K562 (cell line): ENCODE data around the gene AGRN. TPM values are rescaled to one million over a fixed set of nuclear protein-coding genes. Genes with fewer than 3 reads are reported as not detected.
A peak's percentile ranks its signal among the peaks of the same experiment; 100 is the strongest.

ENCODE experiments used
- SRSF3 ChIP-seq: fragments of 200-400 bp; formaldehyde crosslinking; IDR thresholded peaks from 2 replicates; pipeline ENCODE4 v1.6.1; 2016; ENCODE audit warnings: mild to moderate bottlenecking, low read length, moderate library complexity; ENCODE audit not compliant: insufficient read depth
- ZNF41 ChIP-seq: fragments of 250-450 bp; sonication (Bioruptor Pico); conservative IDR thresholded peaks from 2 replicates; pipeline ENCODE4 v1.4.0; 2020; ENCODE audit warnings: mild to moderate bottlenecking
- polyA plus RNA-seq, 8 experiments: library from polyadenylated mRNA; depleted of rRNA in 4 of 8; stranded (reverse) in 5 of 8; unstranded in 3 of 8; fragments of >200 nt; fragmentation: Nextera tagmentation in 2 of 8; fragmentation: Illumina TruSeq in 1 of 8; extraction: Ambion mirVana in 2 of 8; extraction: Trizol in 1 of 8; gene quantifications; 2 replicates each; pipeline versions ENCODE4 v1.2.1 to v1.2.3, GENCODE V29; 2011 to 2014; ENCODE audit warnings: inconsistent platforms in 1 of 8, missing spikeins in 1 of 8
- total RNA-seq, 7 experiments: library from RNA; depleted of rRNA in 6 of 7; stranded (reverse); fragments of >200 nt in 6 of 7; fragmentation: Illumina TruSeq in 2 of 7; extraction: Trizol in 2 of 7; gene quantifications; 2 replicates each; pipeline versions ENCODE4 v1.2.1 to v1.2.3, GENCODE V29; 2011 to 2021; ENCODE audit warnings: low replicate concordance in 1 of 7
- TF ChIP-seq, protein P1 (sequence below), 2 experiments: fragments of 450-650 bp; formaldehyde crosslinking in 1 of 2; IDR thresholded peaks; 2 replicates each; pipeline versions ENCODE4 v1.4.0 to v1.6.1; 2014 to 2020; ENCODE audit warnings: mild to moderate bottlenecking in 2 of 2, borderline replicate concordance in 1 of 2, low read depth in 1 of 2
- TF ChIP-seq, protein P2 (sequence below), 2 experiments: fragments of 450-650 bp; IDR thresholded peaks; 2 replicates each; pipeline ENCODE4 v1.6.1; 2016
- TF ChIP-seq, protein P3 (sequence below): sonication (generic); formaldehyde crosslinking; IDR thresholded peaks from 2 replicates; pipeline ENCODE4 v1.8.0; 2022; ENCODE audit warnings: mild to moderate bottlenecking, missing genetic modification reagents
- TF ChIP-seq, protein P4 (sequence below), 3 experiments: fragments of 200-800 bp in 1 of 3; fragments of 250-450 bp in 1 of 3; fragments of 450-650 bp in 1 of 3; sonication (Bioruptor Pico) in 1 of 3; sonication (Bioruptor generic) in 1 of 3; formaldehyde crosslinking in 1 of 3; IDR thresholded peaks; 2 replicates each; pipeline versions ENCODE4 v1.6.1 to v1.8.0; 2016 to 2022; ENCODE audit warnings: mild to moderate bottlenecking in 2 of 3, missing genetic modification characterization in 2 of 3, missing compliant biosample characterization in 1 of 3, moderate library complexity in 1 of 3

Gene AGRN
- total and polyA plus RNA-seq, 9 of the 15 experiments (the other 6 are each of a cell fraction or from before 2014, with no cell fraction given): 0.04 to 111 (median 18.1) TPM

DNA sequence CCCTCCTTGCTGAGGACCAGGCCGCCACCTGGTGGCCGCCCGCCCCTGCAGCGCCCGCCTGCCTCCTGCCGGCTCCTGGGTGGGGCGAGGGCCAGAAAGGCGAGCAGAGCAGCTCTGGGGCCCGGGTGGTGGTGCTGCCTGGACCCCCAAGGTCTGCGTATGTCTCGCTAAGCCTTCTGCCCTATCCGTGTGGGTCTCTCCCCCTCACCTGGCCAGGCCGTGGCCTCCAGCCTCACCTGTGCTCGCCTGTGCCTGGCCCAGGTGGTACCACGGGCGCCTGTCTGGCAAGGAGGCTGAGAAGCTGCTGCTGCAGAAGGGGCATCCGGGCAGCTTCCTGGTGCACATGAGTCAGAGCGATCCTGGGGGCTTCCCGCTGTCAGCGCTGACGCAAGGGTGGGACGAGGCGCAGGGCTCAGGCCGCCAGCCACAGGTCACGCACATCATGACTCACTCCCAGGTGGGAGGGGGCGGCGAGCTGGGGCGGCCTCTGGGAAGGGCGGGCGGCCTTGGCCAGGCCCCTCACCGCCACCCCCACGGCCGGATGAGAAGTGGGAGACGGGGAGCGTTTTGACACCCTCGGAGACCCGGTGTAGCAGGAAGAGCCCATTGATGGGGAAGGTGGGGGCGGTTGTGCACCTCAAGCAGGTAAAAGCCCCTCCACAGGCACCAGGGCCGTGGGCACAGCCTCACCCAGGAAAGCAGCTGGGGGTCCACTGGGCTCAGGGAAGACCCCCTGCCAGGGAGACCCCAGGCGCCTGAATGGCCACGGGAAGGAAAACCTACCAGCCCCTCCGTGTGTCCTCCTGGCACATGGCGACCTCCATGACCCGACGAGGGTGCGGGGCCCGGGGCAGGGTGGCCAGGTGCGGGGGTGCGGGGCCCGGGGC is 44.3 kb downstream of the AGRN start (continued):
- TF ChIP-seq, protein P1, sequence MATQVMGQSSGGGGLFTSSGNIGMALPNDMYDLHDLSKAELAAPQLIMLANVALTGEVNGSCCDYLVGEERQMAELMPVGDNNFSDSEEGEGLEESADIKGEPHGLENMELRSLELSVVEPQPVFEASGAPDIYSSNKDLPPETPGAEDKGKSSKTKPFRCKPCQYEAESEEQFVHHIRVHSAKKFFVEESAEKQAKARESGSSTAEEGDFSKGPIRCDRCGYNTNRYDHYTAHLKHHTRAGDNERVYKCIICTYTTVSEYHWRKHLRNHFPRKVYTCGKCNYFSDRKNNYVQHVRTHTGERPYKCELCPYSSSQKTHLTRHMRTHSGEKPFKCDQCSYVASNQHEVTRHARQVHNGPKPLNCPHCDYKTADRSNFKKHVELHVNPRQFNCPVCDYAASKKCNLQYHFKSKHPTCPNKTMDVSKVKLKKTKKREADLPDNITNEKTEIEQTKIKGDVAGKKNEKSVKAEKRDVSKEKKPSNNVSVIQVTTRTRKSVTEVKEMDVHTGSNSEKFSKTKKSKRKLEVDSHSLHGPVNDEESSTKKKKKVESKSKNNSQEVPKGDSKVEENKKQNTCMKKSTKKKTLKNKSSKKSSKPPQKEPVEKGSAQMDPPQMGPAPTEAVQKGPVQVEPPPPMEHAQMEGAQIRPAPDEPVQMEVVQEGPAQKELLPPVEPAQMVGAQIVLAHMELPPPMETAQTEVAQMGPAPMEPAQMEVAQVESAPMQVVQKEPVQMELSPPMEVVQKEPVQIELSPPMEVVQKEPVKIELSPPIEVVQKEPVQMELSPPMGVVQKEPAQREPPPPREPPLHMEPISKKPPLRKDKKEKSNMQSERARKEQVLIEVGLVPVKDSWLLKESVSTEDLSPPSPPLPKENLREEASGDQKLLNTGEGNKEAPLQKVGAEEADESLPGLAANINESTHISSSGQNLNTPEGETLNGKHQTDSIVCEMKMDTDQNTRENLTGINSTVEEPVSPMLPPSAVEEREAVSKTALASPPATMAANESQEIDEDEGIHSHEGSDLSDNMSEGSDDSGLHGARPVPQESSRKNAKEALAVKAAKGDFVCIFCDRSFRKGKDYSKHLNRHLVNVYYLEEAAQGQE (IDR thresholded peaks at IDR 0.05; ENCODE audit: borderline replicate concordance): peak; percentile 88
- TF ChIP-seq, protein P1 (CRISPR knock-in tag; IDR thresholded peaks at IDR 0.05; ENCODE audit: low read depth): no peak; the same call in 1 of the 2 replicates
- TF ChIP-seq, protein P2, sequence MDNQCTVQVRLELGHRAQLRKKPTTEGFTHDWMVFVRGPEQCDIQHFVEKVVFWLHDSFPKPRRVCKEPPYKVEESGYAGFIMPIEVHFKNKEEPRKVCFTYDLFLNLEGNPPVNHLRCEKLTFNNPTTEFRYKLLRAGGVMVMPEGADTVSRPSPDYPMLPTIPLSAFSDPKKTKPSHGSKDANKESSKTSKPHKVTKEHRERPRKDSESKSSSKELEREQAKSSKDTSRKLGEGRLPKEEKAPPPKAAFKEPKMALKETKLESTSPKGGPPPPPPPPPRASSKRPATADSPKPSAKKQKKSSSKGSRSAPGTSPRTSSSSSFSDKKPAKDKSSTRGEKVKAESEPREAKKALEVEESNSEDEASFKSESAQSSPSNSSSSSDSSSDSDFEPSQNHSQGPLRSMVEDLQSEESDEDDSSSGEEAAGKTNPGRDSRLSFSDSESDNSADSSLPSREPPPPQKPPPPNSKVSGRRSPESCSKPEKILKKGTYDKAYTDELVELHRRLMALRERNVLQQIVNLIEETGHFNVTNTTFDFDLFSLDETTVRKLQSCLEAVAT (IDR thresholded peaks at IDR 0.05): no peak
- TF ChIP-seq ZNF41 (CRISPR knock-in tag) (no peak), SRSF3 (no peak)
- TF ChIP-seq, protein P3, sequence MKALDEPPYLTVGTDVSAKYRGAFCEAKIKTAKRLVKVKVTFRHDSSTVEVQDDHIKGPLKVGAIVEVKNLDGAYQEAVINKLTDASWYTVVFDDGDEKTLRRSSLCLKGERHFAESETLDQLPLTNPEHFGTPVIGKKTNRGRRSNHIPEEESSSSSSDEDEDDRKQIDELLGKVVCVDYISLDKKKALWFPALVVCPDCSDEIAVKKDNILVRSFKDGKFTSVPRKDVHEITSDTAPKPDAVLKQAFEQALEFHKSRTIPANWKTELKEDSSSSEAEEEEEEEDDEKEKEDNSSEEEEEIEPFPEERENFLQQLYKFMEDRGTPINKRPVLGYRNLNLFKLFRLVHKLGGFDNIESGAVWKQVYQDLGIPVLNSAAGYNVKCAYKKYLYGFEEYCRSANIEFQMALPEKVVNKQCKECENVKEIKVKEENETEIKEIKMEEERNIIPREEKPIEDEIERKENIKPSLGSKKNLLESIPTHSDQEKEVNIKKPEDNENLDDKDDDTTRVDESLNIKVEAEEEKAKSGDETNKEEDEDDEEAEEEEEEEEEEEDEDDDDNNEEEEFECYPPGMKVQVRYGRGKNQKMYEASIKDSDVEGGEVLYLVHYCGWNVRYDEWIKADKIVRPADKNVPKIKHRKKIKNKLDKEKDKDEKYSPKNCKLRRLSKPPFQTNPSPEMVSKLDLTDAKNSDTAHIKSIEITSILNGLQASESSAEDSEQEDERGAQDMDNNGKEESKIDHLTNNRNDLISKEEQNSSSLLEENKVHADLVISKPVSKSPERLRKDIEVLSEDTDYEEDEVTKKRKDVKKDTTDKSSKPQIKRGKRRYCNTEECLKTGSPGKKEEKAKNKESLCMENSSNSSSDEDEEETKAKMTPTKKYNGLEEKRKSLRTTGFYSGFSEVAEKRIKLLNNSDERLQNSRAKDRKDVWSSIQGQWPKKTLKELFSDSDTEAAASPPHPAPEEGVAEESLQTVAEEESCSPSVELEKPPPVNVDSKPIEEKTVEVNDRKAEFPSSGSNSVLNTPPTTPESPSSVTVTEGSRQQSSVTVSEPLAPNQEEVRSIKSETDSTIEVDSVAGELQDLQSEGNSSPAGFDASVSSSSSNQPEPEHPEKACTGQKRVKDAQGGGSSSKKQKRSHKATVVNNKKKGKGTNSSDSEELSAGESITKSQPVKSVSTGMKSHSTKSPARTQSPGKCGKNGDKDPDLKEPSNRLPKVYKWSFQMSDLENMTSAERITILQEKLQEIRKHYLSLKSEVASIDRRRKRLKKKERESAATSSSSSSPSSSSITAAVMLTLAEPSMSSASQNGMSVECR (CRISPR knock-in tag): peak; percentile 91
- TF ChIP-seq, protein P4, sequence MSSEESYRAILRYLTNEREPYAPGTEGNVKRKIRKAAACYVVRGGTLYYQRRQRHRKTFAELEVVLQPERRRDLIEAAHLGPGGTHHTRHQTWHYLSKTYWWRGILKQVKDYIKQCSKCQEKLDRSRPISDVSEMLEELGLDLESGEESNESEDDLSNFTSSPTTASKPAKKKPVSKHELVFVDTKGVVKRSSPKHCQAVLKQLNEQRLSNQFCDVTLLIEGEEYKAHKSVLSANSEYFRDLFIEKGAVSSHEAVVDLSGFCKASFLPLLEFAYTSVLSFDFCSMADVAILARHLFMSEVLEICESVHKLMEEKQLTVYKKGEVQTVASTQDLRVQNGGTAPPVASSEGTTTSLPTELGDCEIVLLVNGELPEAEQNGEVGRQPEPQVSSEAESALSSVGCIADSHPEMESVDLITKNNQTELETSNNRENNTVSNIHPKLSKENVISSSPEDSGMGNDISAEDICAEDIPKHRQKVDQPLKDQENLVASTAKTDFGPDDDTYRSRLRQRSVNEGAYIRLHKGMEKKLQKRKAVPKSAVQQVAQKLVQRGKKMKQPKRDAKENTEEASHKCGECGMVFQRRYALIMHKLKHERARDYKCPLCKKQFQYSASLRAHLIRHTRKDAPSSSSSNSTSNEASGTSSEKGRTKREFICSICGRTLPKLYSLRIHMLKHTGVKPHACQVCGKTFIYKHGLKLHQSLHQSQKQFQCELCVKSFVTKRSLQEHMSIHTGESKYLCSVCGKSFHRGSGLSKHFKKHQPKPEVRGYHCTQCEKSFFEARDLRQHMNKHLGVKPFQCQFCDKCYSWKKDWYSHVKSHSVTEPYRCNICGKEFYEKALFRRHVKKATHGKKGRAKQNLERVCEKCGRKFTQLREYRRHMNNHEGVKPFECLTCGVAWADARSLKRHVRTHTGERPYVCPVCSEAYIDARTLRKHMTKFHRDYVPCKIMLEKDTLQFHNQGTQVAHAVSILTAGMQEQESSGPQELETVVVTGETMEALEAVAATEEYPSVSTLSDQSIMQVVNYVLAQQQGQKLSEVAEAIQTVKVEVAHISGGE (CRISPR knock-in tag; IDR thresholded peaks at IDR 0.05): no peak
